ENCODE data around the gene HTT.

HTT gene

GRCh38 chr4:3200423-3201090 lies 126.1 kb downstream of the HTT start:
- no peak for DNase-seq (ENCODE audit: low read depth)

- no peak for DNase-seq (ENCODE audit: low read depth)
Measured at GRCh38 chr4:3201718-3202702, 127.5 kb downstream of the HTT start.

- no peak for DNase-seq (ENCODE audit: low read depth)
Measured at GRCh38 chr4:3202836-3203820, 128.6 kb downstream of the HTT start.

GRCh38 chr4:3203971-3204431 lies 129.5 kb downstream of the HTT start:
- DNase-seq (ENCODE audit: low read depth), result no peak

GRCh38 chr4:3205995-3206394 lies 131.5 kb downstream of the HTT start:
- DNase-seq (ENCODE audit: low read depth), result no peak

- no peak for DNase-seq (ENCODE audit: low read depth)
Measured at GRCh38 chr4:3206439-3207100, 132.1 kb downstream of the HTT start.

GRCh38 chr4:3207531-3208037 lies 133.1 kb downstream of the HTT start:
- no peak for DNase-seq (ENCODE audit: low read depth)

- DNase-seq (ENCODE audit: low read depth), result no peak
Measured at GRCh38 chr4:3208826-3209225, 134.3 kb downstream of the HTT start.

- no peak for DNase-seq (ENCODE audit: low read depth)
Measured at GRCh38 chr4:3209551-3210325, 135.3 kb downstream of the HTT start.

GRCh38 chr4:3210467-3210866 lies 136.0 kb downstream of the HTT start:
- no peak for DNase-seq (ENCODE audit: low read depth)

- no peak for DNase-seq (ENCODE audit: low read depth)
Measured at GRCh38 chr4:3211866-3212265, 137.4 kb downstream of the HTT start.

GRCh38 chr4:3212391-3213105 lies 138.1 kb downstream of the HTT start:
- DNase-seq (ENCODE audit: low read depth), result no peak

- DNase-seq (ENCODE audit: low read depth), result no peak
Measured at GRCh38 chr4:3213106-3213425, 138.6 kb downstream of the HTT start.

- DNase-seq (ENCODE audit: low read depth), result no peak
Measured at GRCh38 chr4:3213661-3214250, 139.3 kb downstream of the HTT start.

GRCh38 chr4:3215256-3215655 lies 140.8 kb downstream of the HTT start:
- no peak for DNase-seq (ENCODE audit: low read depth)

GRCh38 chr4:3215733-3216132 lies 141.3 kb downstream of the HTT start:
- no peak for DNase-seq (ENCODE audit: low read depth)

GRCh38 chr4:3217266-3217665 lies 142.8 kb downstream of the HTT start:
- no peak for DNase-seq (ENCODE audit: low read depth)

- DNase-seq (ENCODE audit: low read depth), result no peak
Measured at GRCh38 chr4:3217771-3218170, 143.3 kb downstream of the HTT start.
